NCI-H1417 treated with DMSO at 0.1 percent for 48 hours (cell line): ENCODE measurements around the gene SERPINB4.

Experiments used
- DNase-seq: peaks from one replicate; lab custom pipeline; 2025; lab: John Stamatoyannopoulos, UW

SERPINB4 gene

GRCh38 chr18:63627819-63628218 lies 16.2 kb downstream of the SERPINB4 start:
- no peak for DNase-seq

DNA sequence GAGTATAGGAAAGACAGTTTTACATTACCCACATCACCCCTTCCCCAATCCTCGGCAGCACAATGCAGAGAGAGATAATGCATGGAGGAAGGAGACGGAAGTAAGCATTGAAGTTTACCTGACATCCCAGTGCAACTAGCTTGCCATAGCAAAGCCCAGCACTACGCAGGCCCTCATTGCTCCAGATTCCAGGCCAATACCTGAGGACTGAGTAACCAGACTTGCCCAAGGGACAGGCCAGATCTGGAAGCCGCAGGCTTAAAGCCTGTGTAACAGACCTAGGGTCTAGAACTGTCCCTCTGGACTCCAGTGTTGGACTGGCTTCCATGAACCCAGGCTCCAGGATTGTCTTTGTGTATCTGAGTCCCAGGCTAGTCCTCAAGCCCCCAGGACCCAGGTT lies 17.6 kb downstream of the SERPINB4 start:
- no peak for DNase-seq

DNA sequence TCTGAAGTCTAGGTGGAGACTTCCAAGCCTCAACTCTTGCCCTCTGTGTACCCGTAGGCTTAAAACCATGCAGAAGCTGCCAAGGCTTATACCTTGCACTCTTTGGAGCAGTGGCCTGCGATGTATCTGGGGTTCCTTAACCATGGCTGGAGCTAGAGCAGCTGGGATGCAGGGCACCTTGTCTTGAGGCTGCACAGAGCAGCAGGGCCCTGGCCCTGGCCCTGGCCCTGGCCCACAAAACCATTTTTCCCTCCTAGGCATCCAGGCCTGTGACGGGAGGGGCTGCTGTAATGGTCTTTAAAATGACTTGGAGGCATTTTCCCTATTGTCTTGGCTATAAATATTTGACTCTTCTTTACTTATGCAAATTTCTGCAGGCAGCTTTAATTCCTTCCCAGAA lies 19.2 kb downstream of the SERPINB4 start:
- no peak for DNase-seq

GRCh38 chr18:63619661-63620060 lies 24.4 kb downstream of the SERPINB4 start:
- no peak for DNase-seq

DNA sequence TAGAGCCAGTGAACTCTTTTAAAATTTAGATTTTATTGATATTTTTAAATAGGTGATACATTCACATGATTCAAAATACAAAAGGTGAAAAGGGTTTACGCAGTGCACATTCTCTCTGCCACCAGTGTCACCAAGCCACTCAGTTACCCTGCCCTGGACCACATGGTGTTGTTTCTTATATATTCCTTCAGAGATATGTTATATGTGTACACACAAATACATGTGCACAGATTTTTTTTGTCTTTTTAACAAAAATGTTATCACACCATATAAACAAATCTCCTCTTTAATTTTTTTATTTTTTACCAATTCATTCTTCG lies 26.2 kb downstream of the SERPINB4 start:
- DNase-seq = no peak

- DNase-seq = peak; percentile 99
Measured at GRCh38 chr18:63617049-63617914, 26.8 kb downstream of the SERPINB4 start.

GRCh38 chr18:63613420-63613819 lies 30.6 kb downstream of the SERPINB4 start:
- no peak for DNase-seq

DNA sequence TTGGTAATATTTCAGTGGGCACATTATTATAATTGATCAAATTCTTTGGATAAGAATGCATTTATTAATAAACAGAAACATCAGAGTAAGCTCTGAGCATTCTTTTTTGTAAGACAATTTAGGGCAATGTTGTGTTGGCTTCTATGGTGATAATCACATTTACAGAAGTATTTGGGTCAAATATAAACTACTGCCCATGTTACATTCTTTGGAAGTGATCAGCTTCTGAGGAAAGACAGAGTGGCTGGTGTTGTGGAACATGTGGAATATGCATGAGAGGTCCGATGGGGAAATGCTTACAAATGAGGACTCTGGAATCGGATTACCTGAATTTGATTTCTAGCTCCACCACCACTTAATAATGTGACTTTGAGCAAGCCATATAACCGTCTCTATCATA lies 37.5 kb downstream of the SERPINB4 start:
- no peak for DNase-seq

DNA sequence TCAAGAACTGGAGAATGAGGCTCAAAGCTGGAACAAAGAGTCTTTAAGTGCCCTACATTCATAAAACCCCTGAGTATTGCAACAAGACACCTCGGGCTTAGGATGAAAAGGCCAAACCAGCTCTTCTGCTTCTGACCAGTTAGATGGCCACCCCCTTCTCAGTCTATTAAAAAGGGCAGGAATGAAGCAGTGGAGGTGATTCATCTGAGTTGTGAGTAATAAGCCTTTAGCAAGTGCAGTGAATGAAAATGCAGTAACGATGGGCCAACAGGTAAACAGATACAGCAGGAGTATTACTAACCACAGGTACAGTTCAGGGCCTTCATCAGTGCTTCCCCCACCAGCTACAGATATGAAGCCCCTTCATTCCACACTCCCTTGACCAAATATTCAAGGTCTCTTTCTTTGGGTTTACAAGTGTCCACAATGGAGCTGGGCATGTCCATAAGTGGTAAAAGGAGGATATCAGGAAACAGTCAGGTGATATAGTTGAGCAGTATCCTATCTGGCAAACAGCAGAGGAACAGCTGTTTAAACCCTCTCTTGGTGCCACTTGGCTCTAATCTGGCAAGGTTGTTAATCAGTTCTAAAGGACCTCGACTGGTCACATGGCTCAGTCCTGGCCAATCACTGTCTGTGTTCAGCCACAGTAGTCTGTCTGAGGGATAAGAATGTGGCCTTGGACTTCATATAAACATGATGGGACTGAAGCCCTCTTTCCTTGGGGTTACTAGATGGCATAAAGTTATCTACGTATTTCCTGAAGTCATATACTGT lies 39.1 kb downstream of the SERPINB4 start:
- no peak for DNase-seq

GRCh38 chr18:63603772-63604171 lies 40.3 kb downstream of the SERPINB4 start:
- no peak for DNase-seq

DNA sequence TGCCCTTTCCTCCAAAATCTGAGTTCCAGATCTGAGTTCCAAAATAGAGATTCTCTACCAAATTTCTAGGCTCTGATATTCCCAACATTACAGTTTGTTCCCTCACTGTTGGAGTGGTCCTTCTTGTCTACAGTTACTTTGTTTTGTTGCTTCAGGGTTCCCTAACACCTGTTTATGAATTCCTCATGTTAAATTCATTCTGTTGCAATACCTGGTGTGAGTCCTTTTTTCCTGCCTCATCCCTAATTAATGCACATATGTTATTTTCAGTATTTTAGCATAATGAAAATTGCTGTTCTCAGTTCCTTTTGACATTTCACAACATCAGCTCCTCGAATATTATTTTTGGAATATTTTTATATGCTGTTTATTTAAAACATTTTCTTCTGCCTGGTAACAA lies 40.7 kb downstream of the SERPINB4 start:
- no peak for DNase-seq

DNA sequence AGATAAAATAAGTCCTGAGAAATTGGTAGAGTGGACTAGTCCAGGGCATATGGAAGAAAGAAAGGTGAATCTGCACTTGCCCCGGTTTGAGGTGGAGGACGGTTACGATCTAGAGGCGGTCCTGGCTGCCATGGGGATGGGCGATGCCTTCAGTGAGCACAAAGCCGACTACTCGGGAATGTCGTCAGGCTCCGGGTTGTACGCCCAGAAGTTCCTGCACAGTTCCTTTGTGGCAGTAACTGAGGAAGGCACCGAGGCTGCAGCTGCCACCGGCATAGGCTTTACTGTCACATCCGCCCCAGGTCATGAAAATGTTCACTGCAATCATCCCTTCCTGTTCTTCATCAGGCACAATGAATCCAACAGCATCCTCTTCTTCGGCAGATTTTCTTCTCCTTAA lies 47.1 kb downstream of the SERPINB4 start:
- no peak for DNase-seq

- no peak for DNase-seq
Measured at GRCh38 chr18:63592471-63592870, 51.6 kb downstream of the SERPINB4 start.

- DNase-seq = no peak
Measured at GRCh38 chr18:63591725-63592124, 52.3 kb downstream of the SERPINB4 start.

DNA sequence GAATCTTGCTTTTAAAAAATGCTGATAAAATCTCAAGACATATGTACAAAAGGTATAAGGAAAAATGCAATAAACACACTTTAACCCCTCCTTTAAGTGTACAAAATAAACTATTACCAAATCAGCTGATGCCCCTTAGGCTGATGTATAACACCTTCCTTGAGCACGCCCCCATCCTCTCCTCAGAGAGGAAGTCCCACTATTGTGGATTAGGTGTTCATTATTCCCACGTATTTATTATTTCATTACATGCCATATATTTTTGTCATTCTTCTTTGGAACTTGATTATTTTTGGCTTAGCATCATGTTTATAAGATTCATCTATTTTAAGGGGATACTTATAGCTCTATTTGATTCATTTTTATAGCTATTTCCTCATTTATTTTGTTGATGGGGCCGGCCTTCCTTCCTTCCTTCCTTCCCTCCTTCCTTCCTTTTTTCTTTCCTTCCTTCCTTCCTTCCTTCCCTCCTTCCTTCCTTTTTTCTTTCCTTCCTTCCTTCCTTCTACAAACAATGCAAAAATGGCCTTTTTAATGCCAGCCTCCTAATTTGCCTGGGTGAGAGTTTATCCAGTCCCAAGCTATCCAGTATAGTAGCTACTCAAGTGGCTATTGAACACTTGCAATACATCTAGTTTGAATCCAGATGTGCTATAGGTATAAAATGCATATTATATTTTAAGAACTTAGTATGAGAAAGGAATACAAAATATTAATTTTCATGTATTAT lies 52.9 kb downstream of the SERPINB4 start:
- no peak for DNase-seq

DNA sequence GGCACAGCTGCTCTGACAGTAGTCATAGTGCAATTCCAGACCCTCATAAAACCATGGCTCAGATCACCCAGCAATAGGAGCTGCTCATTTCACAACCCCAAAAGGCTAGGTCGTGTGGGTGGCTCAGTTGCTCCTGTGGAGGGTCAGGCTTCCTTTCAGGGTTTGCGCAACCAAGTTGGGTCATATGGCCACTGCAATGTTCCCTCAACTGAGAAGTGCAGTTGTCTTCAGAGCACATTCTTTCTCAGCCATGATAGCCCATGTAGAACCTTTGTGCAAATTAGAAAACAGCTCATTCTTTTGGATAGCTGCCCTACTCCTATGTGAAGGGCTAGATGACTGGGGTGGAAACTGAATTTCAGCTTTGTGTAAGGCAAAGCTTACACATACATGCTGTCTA lies 53.7 kb downstream of the SERPINB4 start:
- DNase-seq = no peak

DNA sequence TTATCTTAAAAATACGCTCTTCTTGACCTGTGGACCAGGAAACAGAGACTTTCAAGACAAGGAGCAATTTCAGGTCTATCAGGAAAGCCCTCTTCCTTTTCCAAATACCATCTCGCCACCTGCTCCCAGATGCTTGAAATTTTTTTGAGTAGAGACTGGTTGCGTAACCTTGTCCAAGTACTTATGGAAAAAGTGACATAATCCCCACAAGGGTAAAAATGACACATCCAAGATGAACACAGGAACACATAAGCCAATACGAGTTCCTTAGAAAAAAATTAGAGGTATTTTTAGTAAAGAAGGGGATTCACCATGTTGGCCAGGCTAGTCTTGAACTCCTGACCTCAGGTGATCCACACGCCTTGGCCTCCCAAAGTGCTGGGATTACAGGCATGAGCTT lies 55.1 kb downstream of the SERPINB4 start:
- no peak for DNase-seq
